Left ventricle myocardium inferior (tissue), 1 donor: ENCODE data around the gene OGDH. TPM values are rescaled to one million over a fixed set of nuclear protein-coding genes. Genes with fewer than 3 reads are reported as not detected.
A peak's percentile ranks its signal among the peaks of the same experiment; 100 is the strongest.

ENCODE experiments used
- DNase-seq: peaks from one replicate; pipeline ENCODE4 v3.0.0-alpha.2; 2020
- H3K27ac ChIP-seq: fragments of 200-600 bp; replicated peaks from 2 replicates; pipeline ENCODE4 v1.8.0; 2021
- H3K27me3 ChIP-seq: fragments of 200-600 bp; 2 replicates; pipeline ENCODE4 v1.8.0; 2021; ENCODE audit warnings: low read depth
- H3K36me3 ChIP-seq: fragments of 200-600 bp; 2 replicates; pipeline ENCODE4 v1.8.0; 2021
- H3K4me1 ChIP-seq: fragments of 200-600 bp; 2 replicates; pipeline ENCODE4 v1.8.0; 2021
- H3K4me3 ChIP-seq: fragments of 200-600 bp; 2 replicates; pipeline ENCODE4 v1.8.0; 2021; ENCODE audit warnings: mild to moderate bottlenecking, moderate library complexity
- H3K9me3 ChIP-seq: fragments of 200-600 bp; replicated peaks from 2 replicates; pipeline ENCODE4 v1.8.0; 2021
- intact Hi-C: fragments of 100-400 bp; cut with micrococcal nuclease; formaldehyde crosslinking; loops from one replicate; pipeline ENCODE4 v1.11.0; 2022
- total RNA-seq: library from RNA; stranded (reverse); fragmentation: NEBNext Ultra II Directional; extraction: Animal tissue kit (Norgen Biotek cat#: 25700); gene quantifications from one replicate; pipeline ENCODE4 v1.2.1, GENCODE V29; 2021
- TF ChIP-seq, protein P1 (sequence below): fragments of 200-600 bp; IDR thresholded peaks from 2 replicates; pipeline ENCODE4 v1.8.0; 2021; ENCODE audit warnings: antibody characterized with exemption, mild to moderate bottlenecking, borderline replicate concordance
- donor health status: DM: no; HTN: yes; CAD: no; lungs with severe emphysema.

The OGDH gene
- total RNA-seq, 1 donor from 2014 or later, result 677 TPM

DNA sequence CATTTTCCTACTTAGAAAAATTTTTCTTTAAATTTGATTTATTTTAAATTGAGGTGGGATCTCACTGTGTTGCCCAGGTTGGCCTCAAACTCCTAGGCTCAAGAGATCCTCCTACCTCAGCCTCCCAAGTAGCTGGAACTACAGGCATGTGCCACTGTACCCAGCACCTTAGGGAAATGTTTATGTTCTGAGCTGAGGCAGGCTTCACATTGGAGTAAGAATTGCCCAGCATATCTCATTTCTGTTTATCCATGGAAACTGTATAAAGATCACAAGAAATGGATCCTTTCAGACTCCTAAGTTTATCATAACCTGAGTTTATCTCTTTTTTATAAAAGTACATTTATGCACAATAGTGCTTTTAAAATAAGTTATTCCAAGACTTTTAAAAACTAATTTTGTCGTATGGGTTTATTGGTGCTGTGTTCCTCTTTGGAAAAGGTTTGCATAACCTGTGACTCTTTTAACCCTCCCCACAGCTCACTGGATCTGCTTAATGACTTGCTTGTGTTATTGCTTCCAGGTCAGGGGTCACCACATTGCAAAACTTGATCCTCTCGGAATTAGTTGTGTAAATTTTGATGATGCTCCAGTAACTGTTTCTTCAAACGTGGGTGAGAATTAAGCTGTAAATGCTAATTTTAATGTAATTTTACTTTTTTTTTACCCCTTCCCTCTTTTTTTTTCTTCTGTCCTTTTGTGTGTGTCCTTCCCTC, 40.7 kb downstream of the OGDH start:
- Histone ChIP-seq H3K27ac (peak overlapping the region; percentile 81), H3K36me3 (peaks cover 58% of the 10 kb centered on the region), H3K4me3 (no peak overlapping the region), H3K9me3 (no peaks in the 10 kb centered on the region), H3K27me3 (no peaks in the 10 kb centered on the region), H3K4me1 (peaks cover 62% of the 10 kb centered on the region)
- DNase-seq, result no peak
- TF ChIP-seq, protein P1, sequence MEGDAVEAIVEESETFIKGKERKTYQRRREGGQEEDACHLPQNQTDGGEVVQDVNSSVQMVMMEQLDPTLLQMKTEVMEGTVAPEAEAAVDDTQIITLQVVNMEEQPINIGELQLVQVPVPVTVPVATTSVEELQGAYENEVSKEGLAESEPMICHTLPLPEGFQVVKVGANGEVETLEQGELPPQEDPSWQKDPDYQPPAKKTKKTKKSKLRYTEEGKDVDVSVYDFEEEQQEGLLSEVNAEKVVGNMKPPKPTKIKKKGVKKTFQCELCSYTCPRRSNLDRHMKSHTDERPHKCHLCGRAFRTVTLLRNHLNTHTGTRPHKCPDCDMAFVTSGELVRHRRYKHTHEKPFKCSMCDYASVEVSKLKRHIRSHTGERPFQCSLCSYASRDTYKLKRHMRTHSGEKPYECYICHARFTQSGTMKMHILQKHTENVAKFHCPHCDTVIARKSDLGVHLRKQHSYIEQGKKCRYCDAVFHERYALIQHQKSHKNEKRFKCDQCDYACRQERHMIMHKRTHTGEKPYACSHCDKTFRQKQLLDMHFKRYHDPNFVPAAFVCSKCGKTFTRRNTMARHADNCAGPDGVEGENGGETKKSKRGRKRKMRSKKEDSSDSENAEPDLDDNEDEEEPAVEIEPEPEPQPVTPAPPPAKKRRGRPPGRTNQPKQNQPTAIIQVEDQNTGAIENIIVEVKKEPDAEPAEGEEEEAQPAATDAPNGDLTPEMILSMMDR, result no peak
- intact Hi-C loops, result no loop called here

DNA sequence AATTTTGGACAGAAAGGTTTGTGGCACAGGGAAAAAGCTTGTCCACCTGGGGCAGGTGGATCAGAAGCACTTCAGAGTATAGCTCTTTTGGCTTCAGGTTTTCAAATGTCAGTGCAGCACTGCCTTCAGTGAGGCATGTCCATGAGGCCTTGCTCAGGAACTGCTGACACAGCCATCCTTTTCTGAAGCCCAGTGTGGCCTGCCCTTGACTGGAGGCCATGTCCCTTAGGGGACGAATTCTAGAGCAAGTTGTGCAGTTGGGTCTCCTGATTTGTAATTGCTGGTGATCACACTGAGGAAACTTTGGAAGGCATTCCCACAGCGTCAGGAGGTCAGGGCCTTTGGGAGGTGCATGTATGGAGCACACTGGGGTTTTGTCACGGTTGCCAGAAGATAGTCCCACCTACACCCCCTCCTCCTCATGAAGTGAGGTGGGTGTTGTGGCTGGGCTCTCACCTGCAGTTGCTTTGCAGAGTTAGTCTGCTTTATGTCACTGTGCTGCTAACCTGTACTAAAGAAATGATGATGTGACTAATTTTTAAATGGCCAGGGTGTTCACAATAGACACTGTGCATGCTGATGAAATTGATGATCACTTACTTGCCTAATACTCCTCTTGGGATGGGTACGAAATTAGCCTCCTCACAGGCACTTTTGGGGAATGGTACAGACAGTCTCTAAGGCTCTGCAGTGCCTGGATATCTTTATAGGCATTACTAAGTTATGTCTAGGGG, 41.7 kb downstream of the OGDH start:
- intact Hi-C loops, result no loop called here
- Histone ChIP-seq H3K27ac (peak overlapping the region; percentile 81), H3K36me3 (peaks cover 65% of the 10 kb centered on the region)

DNA sequence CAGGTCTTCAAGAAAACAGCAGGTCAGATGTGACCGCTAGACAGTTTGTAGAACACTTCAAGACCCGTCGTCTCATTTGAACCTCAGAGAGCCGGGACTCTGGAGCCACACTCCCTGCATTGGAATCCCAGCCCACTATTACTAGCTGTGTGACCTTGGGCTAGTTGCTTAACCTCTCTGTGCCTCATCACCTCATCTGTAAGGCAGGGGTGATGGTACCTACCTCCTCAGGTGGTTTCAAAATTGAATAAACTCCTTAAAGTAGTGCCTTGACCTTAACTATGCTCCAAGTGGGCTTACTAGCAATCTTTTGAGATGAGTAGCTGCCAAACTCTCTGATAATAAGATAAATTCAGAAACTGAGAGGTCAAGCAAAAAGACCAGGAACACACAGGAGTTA, 43.8 kb downstream of the OGDH start:
- Histone ChIP-seq H3K36me3 (peaks cover 80% of the 10 kb centered on the region), H3K4me1 (peaks cover 56% of the 10 kb centered on the region), H3K4me3 (no peak overlapping the region), H3K27ac (peak overlapping the region; percentile 81), H3K27me3 (no peaks in the 10 kb centered on the region), H3K9me3 (no peaks in the 10 kb centered on the region)
- intact Hi-C loops, result no loop called here
- TF ChIP-seq, protein P1, result no peak
- no peak for DNase-seq

More for the DNA sequence above, 41.7 kb downstream of the OGDH start:
- no peaks in the 10 kb centered on the region for H3K27me3 ChIP-seq
- TF ChIP-seq, protein P1, result no peak
- H3K9me3 ChIP-seq, result no peaks in the 10 kb centered on the region
- no peak overlapping the region for H3K4me3 ChIP-seq
- DNase-seq, result no peak
- H3K4me1 ChIP-seq, result peaks cover 58% of the 10 kb centered on the region

DNA sequence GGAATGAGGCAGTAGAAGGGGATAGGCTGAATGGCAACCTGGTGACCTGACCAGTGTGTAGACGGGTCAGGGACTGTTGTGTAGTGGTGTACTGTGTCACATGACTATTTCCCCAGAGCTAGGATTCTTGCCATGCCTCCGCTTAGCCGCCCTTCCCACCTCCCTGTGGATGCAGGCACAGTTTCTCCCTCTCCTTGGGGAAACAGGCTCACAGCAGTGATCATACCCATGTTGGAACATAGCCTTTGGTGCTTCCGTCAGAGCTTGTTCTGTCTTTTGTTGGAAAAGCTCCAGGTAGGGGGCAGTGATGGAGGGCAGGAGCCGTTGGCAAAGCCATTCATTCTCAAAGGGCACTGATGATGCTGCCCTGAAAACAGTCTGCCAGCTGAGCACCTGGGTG, 44.3 kb downstream of the OGDH start:
- Histone ChIP-seq H3K27ac (peak overlapping the region; percentile 81), H3K4me1 (peaks cover 53% of the 10 kb centered on the region), H3K9me3 (no peaks in the 10 kb centered on the region), H3K36me3 (peaks cover 79% of the 10 kb centered on the region), H3K27me3 (no peaks in the 10 kb centered on the region), H3K4me3 (no peak overlapping the region)
- intact Hi-C loops, result no loop called here
- peak; percentile 42 for DNase-seq
- TF ChIP-seq, protein P1, result no peak

DNA sequence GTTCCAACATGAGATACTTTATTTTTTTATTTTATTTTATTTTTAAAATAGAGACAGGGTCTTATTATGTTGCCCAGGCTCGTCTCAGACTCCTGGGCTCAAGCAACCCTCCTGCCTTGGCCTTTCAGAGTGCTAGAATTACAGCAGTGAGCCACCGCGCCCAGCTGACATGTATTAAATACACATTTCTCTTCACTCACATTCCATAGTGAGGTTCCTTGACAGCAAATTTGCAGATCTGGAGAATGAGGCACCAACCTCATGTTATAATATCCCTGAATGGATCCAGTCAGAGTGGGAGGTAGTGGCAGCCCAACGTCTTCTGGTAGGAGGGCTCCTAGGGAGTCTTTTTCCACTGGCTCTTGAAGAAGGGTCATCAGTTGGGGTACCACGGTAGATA, 46.1 kb downstream of the OGDH start:
- DNase-seq, result no peak
- peak overlapping the region; percentile 81 for H3K27ac ChIP-seq
- H3K9me3 ChIP-seq, result no peaks in the 10 kb centered on the region
- H3K4me3 ChIP-seq, result no peak overlapping the region
- peaks cover 83% of the 10 kb centered on the region for H3K36me3 ChIP-seq
- H3K27me3 ChIP-seq, result no peaks in the 10 kb centered on the region
- TF ChIP-seq, protein P1, result no peak
- intact Hi-C loops, result no loop called here
- H3K4me1 ChIP-seq, result peaks cover 48% of the 10 kb centered on the region
